ENCODE measurements around the gene CAMTA1. TPM values are rescaled to one million over a fixed set of nuclear protein-coding genes. Genes with fewer than 3 reads are reported as not detected.
A peak's percentile ranks its signal among the peaks of the same experiment; 100 is the strongest.

CAMTA1 gene
- total RNA-seq, 1 donor from 2014 or later = 62.9 TPM

DNA sequence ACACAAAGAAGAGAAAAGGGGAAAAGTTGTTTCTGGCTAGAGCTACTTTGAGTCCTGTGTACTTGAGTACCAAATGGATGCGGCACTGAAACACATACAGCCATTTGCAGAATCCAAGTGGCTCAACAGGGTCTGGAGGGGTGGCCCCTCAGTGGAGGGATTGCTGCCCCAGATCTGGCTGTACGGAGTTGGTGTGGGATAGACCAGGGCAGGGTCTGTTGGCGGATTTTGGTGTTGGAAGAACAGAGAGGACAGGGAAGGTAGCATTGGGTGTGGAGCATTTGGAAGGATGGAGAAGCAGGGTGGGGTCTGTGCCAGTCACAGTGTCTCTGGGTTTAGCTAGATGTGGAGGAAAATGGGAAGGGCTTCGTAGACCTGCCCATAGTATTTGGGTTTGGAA is 220.5 kb downstream of the CAMTA1 start:
- no peaks in the 10 kb centered on the region for H3K36me3 ChIP-seq
- no peaks in the 10 kb centered on the region for H3K27me3 ChIP-seq
- H3K4me1 ChIP-seq = no peaks in the 10 kb centered on the region
- H3K27ac ChIP-seq = no peak overlapping the region
- peak in 1 of 2 donors; percentile 77 for DNase-seq (ENCODE audit: extremely low spot score in 2 of 2)
- no peak for TF ChIP-seq POLR2AphosphoS5 (IDR thresholded peaks at IDR 0.05; ENCODE audit: insufficient read depth in 1 of 2, low read depth in 1 of 2)
- no peak for TF ChIP-seq CTCF (IDR thresholded peaks at IDR 0.05)
- no peak for TF ChIP-seq POLR2A (IDR thresholded peaks at IDR 0.05)
- intact Hi-C loops (cut with DNase I) = no loop called here
- H3K9me3 ChIP-seq = no peaks in the 10 kb centered on the region
- H3K4me3 ChIP-seq = no peak overlapping the region

DNA sequence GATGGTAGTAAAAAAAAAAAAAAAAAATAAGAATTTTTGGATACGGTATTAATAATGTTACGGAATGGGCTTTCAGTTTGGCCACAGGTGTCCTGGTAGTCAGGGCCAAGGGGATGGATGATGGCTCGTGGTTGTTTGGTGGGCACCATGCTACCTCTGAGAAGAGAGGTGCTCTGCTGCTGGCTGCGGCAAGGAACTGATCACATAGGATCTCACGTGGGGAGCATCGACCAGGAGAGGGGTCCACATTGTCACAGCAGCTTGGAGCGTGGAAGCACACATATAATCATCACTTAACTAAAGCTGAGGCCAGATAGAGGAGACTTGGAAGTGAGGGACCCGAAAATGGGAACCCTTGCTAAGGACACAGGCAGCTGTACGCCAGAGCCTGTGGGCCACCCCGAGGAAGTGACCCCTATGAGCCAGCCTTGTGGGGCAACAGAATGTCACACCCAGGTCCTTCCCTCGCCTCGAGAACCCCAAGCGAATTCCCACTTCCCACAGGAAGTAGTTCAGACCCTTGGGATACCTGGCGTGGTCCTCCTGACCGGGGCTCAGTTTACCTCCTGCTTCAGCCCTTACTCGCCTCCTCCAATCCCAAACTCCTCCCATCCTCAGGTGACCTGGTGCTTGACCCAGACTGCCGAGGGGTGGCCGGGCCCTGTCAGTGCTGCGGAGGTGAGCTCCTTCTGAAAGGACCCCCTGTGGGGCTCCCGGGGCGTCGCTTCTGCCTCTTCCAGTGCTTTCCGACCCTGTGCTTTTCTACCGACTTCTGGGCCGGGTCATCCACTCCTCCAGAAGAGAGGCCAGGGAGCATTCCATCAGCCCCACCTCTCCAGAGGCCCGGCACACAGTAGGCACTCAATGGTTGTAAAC is 222.0 kb downstream of the CAMTA1 start:
- peak in 1 of 2 donors; percentile 95 for DNase-seq (ENCODE audit: extremely low spot score in 2 of 2)
- TF ChIP-seq CTCF (IDR thresholded peaks at IDR 0.05) = no peak
- TF ChIP-seq POLR2A (IDR thresholded peaks at IDR 0.05) = no peak
- no peak for TF ChIP-seq POLR2AphosphoS5 (IDR thresholded peaks at IDR 0.05; ENCODE audit: insufficient read depth in 1 of 2, low read depth in 1 of 2)
- H3K4me1 ChIP-seq = no peaks in the 10 kb centered on the region
- H3K9me3 ChIP-seq = no peaks in the 10 kb centered on the region
- intact Hi-C loops (cut with DNase I) = no loop called here
- no peaks in the 10 kb centered on the region for H3K36me3 ChIP-seq
- no peaks in the 10 kb centered on the region for H3K27me3 ChIP-seq
- no peak overlapping the region for H3K27ac ChIP-seq
- no peak overlapping the region for H3K4me3 ChIP-seq

DNA sequence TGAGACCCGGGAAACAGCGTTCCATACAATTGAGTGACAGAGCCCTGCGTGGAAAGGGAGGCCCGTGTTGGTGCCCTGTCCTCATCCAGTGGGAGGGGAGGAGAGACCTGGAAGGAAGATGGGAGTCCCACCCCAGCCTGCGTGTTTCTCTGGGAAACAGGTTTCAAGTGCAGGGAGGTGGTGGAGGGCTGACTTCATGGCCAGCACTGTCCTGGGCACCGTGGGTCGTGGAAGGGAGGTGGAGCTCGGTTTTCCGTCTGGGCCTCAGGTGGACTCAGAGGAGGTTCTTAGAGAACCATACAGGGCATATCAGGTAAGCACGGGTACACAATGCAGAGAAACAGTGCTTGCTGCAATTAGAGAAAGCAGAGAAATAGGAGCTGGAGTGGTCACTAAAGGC is 222.6 kb downstream of the CAMTA1 start:
- Histone ChIP-seq H3K4me3 (no peak overlapping the region), H3K36me3 (no peaks in the 10 kb centered on the region), H3K4me1 (no peaks in the 10 kb centered on the region), H3K27me3 (no peaks in the 10 kb centered on the region), H3K9me3 (no peaks in the 10 kb centered on the region), H3K27ac (no peak overlapping the region)
- intact Hi-C loops (cut with DNase I) = no loop called here
- peak in 1 of 2 donors; percentile 60 for DNase-seq (ENCODE audit: extremely low spot score in 2 of 2)
- TF ChIP-seq POLR2AphosphoS5 (IDR thresholded peaks at IDR 0.05; ENCODE audit: insufficient read depth in 1 of 2, low read depth in 1 of 2) (no peak), POLR2A (IDR thresholded peaks at IDR 0.05) (no peak), CTCF (IDR thresholded peaks at IDR 0.05) (no peak)

DNA sequence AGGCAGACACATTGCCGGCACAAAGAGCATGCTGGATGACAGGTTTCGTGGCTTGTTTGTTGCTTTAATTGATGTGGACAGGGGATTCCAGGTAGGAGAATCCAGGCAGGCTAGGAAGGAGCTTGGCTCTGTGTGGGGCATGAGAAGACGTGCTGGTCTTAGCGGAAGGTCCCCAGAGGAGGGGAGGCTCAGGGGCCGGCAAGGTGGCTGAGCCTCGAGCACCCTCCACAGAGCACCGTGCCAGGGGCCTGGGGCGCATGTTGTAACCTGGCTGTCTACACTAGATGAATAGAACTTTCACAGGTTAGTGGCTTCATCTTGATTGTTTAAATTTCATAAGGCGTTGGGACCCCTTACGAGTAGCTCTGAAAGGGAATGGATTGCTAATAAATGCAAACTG is 223.1 kb downstream of the CAMTA1 start:
- no peak for TF ChIP-seq POLR2AphosphoS5 (IDR thresholded peaks at IDR 0.05; ENCODE audit: insufficient read depth in 1 of 2, low read depth in 1 of 2)
- no peak for TF ChIP-seq CTCF (IDR thresholded peaks at IDR 0.05)
- no peak for TF ChIP-seq POLR2A (IDR thresholded peaks at IDR 0.05)
- H3K27me3 ChIP-seq = no peaks in the 10 kb centered on the region
- H3K36me3 ChIP-seq = no peaks in the 10 kb centered on the region
- H3K27ac ChIP-seq = no peak overlapping the region
- peak in 1 of 2 donors; percentile 49 for DNase-seq (ENCODE audit: extremely low spot score in 2 of 2)
- intact Hi-C loops (cut with DNase I) = no loop called here
- no peaks in the 10 kb centered on the region for H3K9me3 ChIP-seq
- H3K4me3 ChIP-seq = no peak overlapping the region
- H3K4me1 ChIP-seq = no peaks in the 10 kb centered on the region
